HL-60/S4 treated with retinoic acid at 250 ng/mL for 4 days and 3 days (cell line): ENCODE results near the gene HMCN1.

Experiments
- in situ Hi-C: fragments of 300-500 bp; cut with MboI; formaldehyde crosslinking; loops from 2 replicates; pipeline ENCODE4 v1.7.0; 2022; ENCODE audit warnings: low sequenced_read_pairs

HMCN1 gene

DNA sequence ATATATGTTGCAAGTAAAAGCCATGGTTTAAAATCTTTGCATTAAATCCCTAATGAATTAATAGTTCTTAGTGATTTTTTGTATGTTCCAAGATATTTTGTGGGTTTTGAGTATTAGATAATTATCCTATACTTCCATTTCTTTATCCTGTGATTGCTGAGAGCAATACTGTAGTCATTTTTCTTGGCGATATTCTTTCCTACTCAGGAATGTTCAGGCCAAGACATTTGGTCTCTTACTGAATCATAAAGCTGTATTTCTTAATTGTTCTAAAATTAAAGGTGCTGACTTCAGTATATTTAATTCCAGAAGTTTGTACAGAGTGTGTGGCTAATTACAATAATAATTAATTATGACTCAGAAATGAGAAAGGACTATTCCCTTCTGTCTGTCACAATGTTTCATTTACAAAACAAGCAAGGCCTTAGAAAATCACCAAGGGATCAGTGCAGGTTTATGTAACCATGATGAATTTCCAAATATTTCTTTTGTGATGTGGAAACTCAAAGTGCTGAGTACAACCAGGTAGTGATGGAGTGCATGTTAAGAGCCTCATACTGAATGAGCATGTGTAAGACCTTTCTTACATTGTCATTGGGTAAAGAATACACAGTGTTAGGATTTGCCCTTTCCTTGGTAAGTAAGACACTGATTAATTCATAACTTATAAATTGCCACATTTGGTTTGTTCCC, 161.2 kb downstream of the HMCN1 start:
- in situ Hi-C loops: no loop called here

DNA sequence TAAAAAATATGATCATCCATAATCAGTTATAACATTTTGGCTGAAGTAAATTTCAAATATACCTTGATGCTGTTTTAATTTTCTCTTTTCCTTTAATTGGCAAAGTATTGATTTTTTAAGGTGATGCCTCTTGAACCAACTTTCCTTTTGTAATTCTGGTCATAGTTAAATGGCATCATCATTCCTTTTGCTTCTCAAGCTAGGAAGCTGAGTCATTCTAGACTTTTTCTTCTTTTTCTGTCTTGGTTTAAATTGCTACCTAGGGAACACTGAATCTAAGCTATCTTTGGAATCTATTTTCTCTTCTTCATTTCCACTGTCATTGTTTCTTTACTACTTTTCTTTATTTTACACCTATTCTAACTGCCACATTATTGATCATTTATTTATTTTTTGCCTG, 162.7 kb downstream of the HMCN1 start:
- in situ Hi-C loops: no loop called here

GRCh38 chr1:185906186-185906585, 172.0 kb downstream of the HMCN1 start:
- in situ Hi-C loops: no loop called here

GRCh38 chr1:185907246-185907645, 173.1 kb downstream of the HMCN1 start:
- in situ Hi-C loops: no loop called here

- in situ Hi-C loops: no loop called here
Observed at GRCh38 chr1:185911978-185912377, 177.8 kb downstream of the HMCN1 start.

GRCh38 chr1:185912504-185912903, 178.3 kb downstream of the HMCN1 start:
- in situ Hi-C loops: no loop called here

- in situ Hi-C loops: no loop called here
Observed at GRCh38 chr1:185914089-185914488, 179.9 kb downstream of the HMCN1 start.

DNA sequence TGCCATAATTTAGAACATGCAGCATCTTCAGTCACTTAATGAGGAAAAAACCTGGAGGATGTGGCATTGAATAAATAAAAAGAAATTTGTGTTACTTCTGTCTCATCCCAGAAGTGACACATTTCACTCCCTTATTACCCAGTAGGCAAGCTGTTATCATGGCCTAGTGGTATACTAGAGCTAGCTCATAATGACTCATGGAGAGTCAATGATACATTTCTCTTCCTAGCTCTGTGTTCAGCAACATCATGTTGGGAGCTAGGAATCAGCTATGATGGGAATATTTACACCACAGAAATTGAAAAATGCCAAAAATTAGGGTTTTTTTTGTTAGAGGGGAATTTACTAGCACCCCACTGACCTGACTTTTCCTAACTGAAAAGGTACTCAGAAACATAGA, 182.7 kb downstream of the HMCN1 start:
- in situ Hi-C loops: no loop called here

GRCh38 chr1:185917646-185918045, 183.5 kb downstream of the HMCN1 start:
- in situ Hi-C loops: no loop called here

DNA sequence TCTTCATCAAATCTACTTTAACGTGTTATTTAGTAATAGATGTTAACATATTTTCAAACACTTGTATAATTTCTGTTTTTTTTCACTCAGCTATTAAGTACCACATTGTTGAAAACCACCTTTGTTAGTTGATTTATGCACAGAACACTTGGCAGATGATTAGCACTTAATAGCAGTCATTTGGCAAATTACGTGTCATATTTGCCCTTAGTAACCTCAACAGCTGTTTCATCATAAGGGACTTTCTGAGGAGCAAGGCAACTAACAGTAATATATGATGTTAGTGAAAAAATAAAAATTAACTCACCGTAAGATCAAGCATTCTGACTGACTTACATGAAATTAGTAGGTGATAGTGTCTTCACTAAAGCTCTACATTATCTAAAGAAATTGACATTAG, 186.4 kb downstream of the HMCN1 start:
- in situ Hi-C loops: no loop called here

GRCh38 chr1:185921636-185922035, 187.4 kb downstream of the HMCN1 start:
- in situ Hi-C loops: no loop called here

DNA sequence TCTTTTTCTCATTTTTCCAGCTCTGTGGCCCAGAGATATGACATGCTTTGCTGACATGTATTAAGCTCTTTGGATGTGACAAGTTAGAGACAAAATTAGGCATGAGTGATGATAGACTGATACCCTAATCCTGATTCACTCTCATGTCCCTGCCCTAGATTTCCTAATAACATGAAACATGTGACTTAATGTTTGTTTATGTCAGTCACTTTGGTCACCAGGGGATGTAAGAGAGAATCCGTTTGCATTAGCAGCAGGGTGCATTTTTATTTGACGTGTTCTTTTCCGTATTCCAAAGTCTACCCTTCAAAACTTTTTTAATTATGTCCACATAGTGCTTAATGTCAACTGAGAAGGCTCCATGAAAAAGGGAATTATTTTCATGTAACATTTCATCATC, 192.4 kb downstream of the HMCN1 start:
- in situ Hi-C loops: no loop called here

GRCh38 chr1:185929776-185930175, 195.6 kb downstream of the HMCN1 start:
- in situ Hi-C loops: no loop called here

- in situ Hi-C loops: no loop called here
Observed at GRCh38 chr1:185931438-185931837, 197.2 kb downstream of the HMCN1 start.

GRCh38 chr1:185933580-185933979, 199.4 kb downstream of the HMCN1 start:
- in situ Hi-C loops: no loop called here

- in situ Hi-C loops: no loop called here
Observed at GRCh38 chr1:185934476-185935189, 200.4 kb downstream of the HMCN1 start.

DNA sequence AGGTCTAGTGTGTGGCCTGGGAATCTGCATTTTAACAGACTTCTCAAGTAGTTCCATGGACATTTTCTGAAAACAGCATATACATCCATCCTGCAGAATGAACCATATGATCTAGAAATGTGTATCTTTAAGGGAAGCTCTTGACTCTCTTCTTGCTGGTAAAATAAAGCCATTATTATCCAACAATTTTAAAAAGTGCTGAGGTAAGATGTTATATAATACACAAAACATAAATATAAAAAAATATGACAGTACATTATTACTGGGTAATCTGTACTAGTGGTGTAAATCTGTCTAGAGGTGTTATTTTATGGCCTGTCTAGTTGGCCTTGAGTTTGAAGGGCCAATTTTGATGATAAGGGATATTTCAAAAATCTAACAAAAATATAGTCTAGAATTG, 201.2 kb downstream of the HMCN1 start:
- in situ Hi-C loops: no loop called here

DNA sequence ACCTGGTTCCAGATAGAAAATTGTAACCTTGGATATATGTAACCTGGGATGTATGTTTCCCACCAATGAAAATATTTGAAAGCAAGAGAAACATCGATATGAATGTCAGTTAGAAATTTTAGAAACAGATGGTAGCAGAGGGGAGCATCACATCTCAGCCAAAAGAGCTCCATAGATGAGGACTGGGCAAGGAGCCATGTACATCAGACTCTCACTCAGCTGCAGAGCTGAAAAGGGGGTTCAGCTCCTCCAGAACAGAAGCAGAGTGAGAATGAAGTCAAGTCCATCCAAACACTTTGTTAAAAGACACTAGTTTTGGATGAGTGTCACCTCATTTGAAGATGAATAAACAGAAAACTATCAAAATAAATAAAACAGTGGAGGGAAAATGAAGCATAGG, 202.4 kb downstream of the HMCN1 start:
- in situ Hi-C loops: no loop called here

DNA sequence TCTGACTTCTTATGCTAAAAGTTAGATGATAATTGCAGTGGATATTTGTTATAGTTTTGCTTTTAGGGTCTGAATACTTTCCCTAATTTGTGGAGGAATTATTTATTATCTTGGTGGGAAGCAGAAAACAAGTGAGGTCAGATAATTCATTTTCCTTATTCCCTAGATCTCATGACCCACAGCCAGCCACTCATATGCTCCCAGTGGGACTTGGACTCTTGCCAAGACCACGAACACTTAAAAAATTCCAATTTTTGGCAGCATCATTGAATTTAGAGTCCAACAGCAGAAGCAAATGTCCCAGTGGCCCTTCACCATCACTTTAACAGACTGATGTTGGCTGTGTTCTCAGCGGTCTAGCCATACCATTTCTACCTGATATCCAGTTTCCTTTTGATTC, 204.2 kb downstream of the HMCN1 start:
- in situ Hi-C loops: no loop called here

GRCh38 chr1:185939142-185939541, 205.0 kb downstream of the HMCN1 start:
- in situ Hi-C loops: no loop called here

DNA sequence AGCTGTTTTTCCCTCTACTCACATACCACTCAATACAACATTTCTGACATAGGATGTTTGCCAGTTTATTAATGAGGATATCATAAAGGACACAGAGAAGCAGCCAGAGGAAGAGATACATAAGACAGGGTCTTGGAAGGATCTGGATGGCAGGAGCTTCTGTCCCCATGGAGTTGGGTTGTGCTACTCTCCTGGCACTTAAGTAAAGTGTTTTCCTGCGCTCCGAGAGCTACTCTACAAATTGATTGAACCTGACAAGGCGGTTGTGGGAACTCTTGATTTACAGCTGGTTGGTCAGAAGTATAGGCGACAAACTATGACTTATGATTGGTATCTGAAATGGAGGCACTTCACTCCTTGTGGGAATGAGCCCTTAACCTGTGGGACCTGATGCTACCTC, 208.8 kb downstream of the HMCN1 start:
- in situ Hi-C loops: no loop called here

DNA sequence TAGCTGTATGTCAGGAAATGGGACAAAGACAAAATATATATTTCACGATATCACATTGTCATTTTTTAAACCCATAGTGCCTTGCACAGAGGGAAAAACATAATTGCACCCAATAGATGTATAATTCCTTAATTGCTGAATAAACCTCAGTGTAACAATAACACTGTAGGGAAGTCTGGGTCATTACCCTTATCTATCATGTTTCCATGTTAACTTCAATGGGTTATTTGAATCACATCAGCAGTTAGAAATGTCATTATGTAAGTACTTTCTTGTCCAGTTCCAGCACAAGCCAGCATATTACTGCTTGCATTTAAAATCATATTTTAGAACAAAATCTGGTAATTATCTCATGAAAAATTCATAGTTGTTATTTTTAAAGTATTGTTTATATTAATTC, 222.7 kb downstream of the HMCN1 start:
- in situ Hi-C loops: no loop called here
